Esophagus squamous epithelium (tissue), 4 donors: ENCODE measurements around the gene NRP2.

ENCODE experiments used
- POLR2A ChIP-seq, 4 donors: fragments of 450-650 bp; IDR thresholded peaks; one replicate each; pipeline ENCODE4 v1.6.1; 2017; ENCODE audit warnings: antibody characterized with exemption in 4 of 4, mild to moderate bottlenecking in 4 of 4, moderate library complexity in 3 of 4
- TF ChIP-seq, protein P1 (sequence below), 6 experiments: fragments of 450-650 bp in 4 of 6; fragments of 200-600 bp in 2 of 6; sonication (generic) in 2 of 6; IDR thresholded peaks; one replicate each; pipeline ENCODE4 v1.5.1; 2016 to 2019; ENCODE audit warnings: antibody characterized with exemption in 6 of 6, mild to moderate bottlenecking in 4 of 6, moderate library complexity in 4 of 6

DNA sequence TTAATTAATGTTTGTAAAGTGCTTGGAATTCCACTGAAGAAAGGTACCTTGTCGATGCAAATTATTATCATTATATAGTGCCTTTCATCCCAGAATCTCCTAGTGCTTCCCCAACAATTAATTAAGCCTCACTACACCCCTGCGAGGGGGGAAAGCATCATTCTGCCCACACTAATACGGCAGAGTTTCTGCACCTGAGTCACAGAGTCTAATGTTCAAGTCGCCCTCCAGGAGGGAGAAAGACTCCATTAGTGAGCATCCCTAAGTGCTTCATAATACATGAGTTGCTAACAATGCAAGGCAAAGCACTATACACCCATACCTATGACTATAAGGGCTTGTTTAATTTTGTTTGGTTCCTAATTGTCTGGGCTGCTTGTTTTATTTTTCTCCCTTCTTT is 25.4 kb upstream of the NRP2 start:
- TF ChIP-seq POLR2A (IDR thresholded peaks at IDR 0.05) = no peak
- TF ChIP-seq, protein P1, sequence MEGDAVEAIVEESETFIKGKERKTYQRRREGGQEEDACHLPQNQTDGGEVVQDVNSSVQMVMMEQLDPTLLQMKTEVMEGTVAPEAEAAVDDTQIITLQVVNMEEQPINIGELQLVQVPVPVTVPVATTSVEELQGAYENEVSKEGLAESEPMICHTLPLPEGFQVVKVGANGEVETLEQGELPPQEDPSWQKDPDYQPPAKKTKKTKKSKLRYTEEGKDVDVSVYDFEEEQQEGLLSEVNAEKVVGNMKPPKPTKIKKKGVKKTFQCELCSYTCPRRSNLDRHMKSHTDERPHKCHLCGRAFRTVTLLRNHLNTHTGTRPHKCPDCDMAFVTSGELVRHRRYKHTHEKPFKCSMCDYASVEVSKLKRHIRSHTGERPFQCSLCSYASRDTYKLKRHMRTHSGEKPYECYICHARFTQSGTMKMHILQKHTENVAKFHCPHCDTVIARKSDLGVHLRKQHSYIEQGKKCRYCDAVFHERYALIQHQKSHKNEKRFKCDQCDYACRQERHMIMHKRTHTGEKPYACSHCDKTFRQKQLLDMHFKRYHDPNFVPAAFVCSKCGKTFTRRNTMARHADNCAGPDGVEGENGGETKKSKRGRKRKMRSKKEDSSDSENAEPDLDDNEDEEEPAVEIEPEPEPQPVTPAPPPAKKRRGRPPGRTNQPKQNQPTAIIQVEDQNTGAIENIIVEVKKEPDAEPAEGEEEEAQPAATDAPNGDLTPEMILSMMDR (IDR thresholded peaks at IDR 0.05) = no peak
